Bronchial epithelial cell (primary cell): ENCODE measurements around the gene ABCB11. TPM values are rescaled to one million over a fixed set of nuclear protein-coding genes. Genes with fewer than 3 reads are reported as not detected.
"Not testable (repeated sequence)": the region's sequence is repeated elsewhere in the genome, so short reads cannot be mapped to it uniquely, and the experiment has no call there.

Source experiments
- DNase-seq: peaks from one replicate; pipeline ENCODE4 v3.0.0-alpha.2; 2010; ENCODE audit warnings: low read depth
- FAIRE-seq: peaks from 2 replicates; lab custom pipeline; 2011; peaks lifted over from hg19 to GRCh38; lab: Jason Lieb, UNC
- H3K27me3 ChIP-seq: 2 replicates; pipeline ENCODE4 v1.5.1; 2011; ENCODE audit warnings: low read length; ENCODE audit not compliant: control insufficient read depth, insufficient read depth
- H3K36me3 ChIP-seq: 2 replicates; pipeline ENCODE4 v1.5.1; 2011; ENCODE audit warnings: low read length; ENCODE audit not compliant: control insufficient read depth, insufficient read depth
- H3K4me3 ChIP-seq: 2 replicates; pipeline ENCODE4 v1.5.1; 2011; ENCODE audit warnings: mild to moderate bottlenecking, low read depth, low read length, control low read depth
- total RNA-seq: library from RNA; depleted of rRNA; stranded (reverse); fragments of >200 nt; gene quantifications from 2 replicates; pipeline ENCODE4 v1.2.1, GENCODE V29; 2014
- TF ChIP-seq, protein P1 (sequence below): IDR thresholded peaks from 2 replicates; pipeline ENCODE4 v1.5.1; 2011; ENCODE audit warnings: mild to moderate bottlenecking, moderate library complexity, low read length, control low read depth, inconsistent platforms; ENCODE audit not compliant: insufficient read depth, severe bottlenecking

Gene ABCB11
- total RNA-seq, 1 donor from 2014 or later: 0.26 TPM

DNA sequence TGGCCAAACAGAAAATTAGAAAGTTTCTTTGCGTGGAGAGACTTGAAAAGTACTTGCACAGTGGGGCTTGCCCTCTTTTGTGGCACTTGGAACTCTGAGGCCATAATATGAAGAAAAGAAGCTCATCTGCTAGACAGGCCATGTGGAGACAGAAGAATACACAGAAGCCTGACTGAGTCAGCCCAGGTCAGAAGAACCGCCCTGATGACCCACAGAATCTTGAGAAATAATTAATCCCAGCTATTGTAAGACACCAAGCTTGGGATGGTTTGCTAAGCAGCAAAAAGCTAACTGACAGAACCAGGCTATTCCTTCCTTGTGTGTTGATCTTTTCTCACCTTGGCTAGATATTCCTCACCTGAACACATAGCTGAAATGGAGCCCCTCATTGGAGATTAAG lies 96.3 kb downstream of the ABCB11 start:
- H3K4me3 ChIP-seq: no peak overlapping the region
- H3K27me3 ChIP-seq: peaks cover 2% of the 10 kb centered on the region
- TF ChIP-seq, protein P1, sequence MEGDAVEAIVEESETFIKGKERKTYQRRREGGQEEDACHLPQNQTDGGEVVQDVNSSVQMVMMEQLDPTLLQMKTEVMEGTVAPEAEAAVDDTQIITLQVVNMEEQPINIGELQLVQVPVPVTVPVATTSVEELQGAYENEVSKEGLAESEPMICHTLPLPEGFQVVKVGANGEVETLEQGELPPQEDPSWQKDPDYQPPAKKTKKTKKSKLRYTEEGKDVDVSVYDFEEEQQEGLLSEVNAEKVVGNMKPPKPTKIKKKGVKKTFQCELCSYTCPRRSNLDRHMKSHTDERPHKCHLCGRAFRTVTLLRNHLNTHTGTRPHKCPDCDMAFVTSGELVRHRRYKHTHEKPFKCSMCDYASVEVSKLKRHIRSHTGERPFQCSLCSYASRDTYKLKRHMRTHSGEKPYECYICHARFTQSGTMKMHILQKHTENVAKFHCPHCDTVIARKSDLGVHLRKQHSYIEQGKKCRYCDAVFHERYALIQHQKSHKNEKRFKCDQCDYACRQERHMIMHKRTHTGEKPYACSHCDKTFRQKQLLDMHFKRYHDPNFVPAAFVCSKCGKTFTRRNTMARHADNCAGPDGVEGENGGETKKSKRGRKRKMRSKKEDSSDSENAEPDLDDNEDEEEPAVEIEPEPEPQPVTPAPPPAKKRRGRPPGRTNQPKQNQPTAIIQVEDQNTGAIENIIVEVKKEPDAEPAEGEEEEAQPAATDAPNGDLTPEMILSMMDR: no peak
- no peaks in the 10 kb centered on the region for H3K36me3 ChIP-seq
- peak; percentile 44 for DNase-seq
- no peak for FAIRE-seq

- not testable (repeated sequence) for H3K27me3 ChIP-seq, H3K36me3 ChIP-seq, DNase-seq, FAIRE-seq, H3K4me3 ChIP-seq
These were observed 99.0 kb downstream of the ABCB11 start for GRCh38 chr2:168932174-168932573.

GRCh38 chr2:168930242-168930641 lies 100.9 kb downstream of the ABCB11 start:
- TF ChIP-seq, protein P1: no peak
- FAIRE-seq: no peak

GRCh38 chr2:168929031-168929430 lies 102.1 kb downstream of the ABCB11 start:
- H3K4me3 ChIP-seq: no peak overlapping the region
- TF ChIP-seq, protein P1: no peak
- no peaks in the 10 kb centered on the region for H3K36me3 ChIP-seq
- FAIRE-seq (no peak), DNase-seq (no peak)
- peaks cover 4% of the 10 kb centered on the region for H3K27me3 ChIP-seq

More at GRCh38 chr2:168930242-168930641, 100.9 kb downstream of the ABCB11 start:
- no peak overlapping the region for H3K4me3 ChIP-seq
- H3K27me3 ChIP-seq: peaks cover 4% of the 10 kb centered on the region
- DNase-seq: no peak
- no peaks in the 10 kb centered on the region for H3K36me3 ChIP-seq

GRCh38 chr2:168928113-168928831 lies 102.9 kb downstream of the ABCB11 start:
- H3K36me3 ChIP-seq: no peaks in the 10 kb centered on the region
- no peak for DNase-seq

DNA sequence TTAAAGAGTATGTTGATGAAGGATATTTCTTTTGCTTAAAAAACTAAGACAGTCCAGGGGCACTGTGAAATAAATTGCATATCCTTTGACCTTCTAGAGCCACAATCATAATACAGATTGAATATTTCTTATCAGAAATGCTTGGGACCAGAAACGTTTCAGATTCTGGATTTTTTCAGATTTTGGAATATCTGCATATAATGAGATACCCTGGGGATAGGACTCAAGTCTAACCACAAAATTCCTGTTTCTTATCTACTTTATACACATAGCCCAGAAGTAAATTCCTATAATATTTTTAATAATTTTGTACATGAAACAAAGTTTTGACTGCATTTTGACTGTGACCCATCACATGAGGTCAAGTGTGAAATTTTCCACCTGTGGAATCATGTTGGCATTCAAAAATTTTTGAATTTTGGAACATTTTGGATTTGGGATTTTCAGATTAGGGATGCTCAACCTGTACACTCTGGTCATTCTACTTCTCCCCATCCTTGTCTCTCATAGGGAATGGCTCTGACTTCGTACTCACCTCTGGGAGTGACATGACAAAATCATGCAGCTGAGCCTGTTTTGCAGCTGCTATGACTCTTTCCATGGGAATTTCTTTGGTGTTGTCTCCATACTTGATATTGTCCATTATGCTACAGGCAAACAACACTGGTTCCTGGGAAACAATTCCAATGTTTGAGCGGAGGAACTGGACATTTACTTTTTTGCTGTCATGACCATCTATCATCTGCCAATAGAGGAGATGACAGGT lies 104.3 kb downstream of the ABCB11 start:
- Histone ChIP-seq H3K4me3 (no peak overlapping the region), H3K27me3 (peaks cover 4% of the 10 kb centered on the region), H3K36me3 (no peaks in the 10 kb centered on the region)
- DNase-seq (peak; percentile 47), FAIRE-seq (no peak)
- TF ChIP-seq, protein P1: no peak

More at GRCh38 chr2:168928113-168928831, 102.9 kb downstream of the ABCB11 start:
- peaks cover 4% of the 10 kb centered on the region for H3K27me3 ChIP-seq
- H3K4me3 ChIP-seq: no peak overlapping the region
- TF ChIP-seq, protein P1: no peak
- FAIRE-seq: no peak
